WTC11 (cell line): Measurements from ENCODE around the gene CDK4. TPM values are rescaled to one million over a fixed set of nuclear protein-coding genes. Genes with fewer than 3 reads are reported as not detected.

Experiments used
- ATAC-seq: fragments of 200-7000 bp; cut with Tn5 transposase; 2 replicates; pipeline ENCODE4 v1.10.0; 2021; ENCODE audit warnings: mild to moderate bottlenecking, moderate library complexity
- CTCF ChIA-PET: fragments of 300-600 bp; sonication (Branson Sonifier 250); formaldehyde crosslinking; loops from one replicate; lab custom pipeline; 2021; ENCODE audit warnings: antibody characterized with exemption; lab: Charles Lee
- POLR2A ChIA-PET: fragments of 350-600 bp; sonication (Branson Sonifier 250); formaldehyde crosslinking; loops from one replicate; lab custom pipeline; 2021; ENCODE audit warnings: antibody characterized with exemption; lab: Charles Lee
- DNase-seq: peaks from one replicate; pipeline ENCODE4 v3.0.0; 2021; ENCODE audit warnings: low spot score
- H3K27ac Mint-ChIP-seq: 2 replicates; pipeline ENCODE4 v1.8.0; 2021; ENCODE audit warnings: mixed read lengths
- H3K27me3 Mint-ChIP-seq: 2 replicates; pipeline ENCODE4 v1.8.0; 2021; ENCODE audit warnings: low read depth, mild to moderate bottlenecking, moderate library complexity, mixed read lengths
- H3K36me3 Mint-ChIP-seq: 2 replicates; pipeline ENCODE4 v1.8.0; 2021; ENCODE audit warnings: mixed read lengths
- H3K4me1 Mint-ChIP-seq: 2 replicates; pipeline ENCODE4 v1.8.0; 2022; ENCODE audit warnings: mixed read lengths
- H3K4me3 Mint-ChIP-seq: 2 replicates; pipeline ENCODE4 v1.8.0; 2021; ENCODE audit warnings: mild to moderate bottlenecking, moderate library complexity, mixed read lengths
- H3K9me3 Mint-ChIP-seq: 2 replicates; pipeline ENCODE4 v1.8.0; 2021; ENCODE audit warnings: mixed read lengths
- ATF1 ChIP-seq: sonication (generic); formaldehyde crosslinking; IDR thresholded peaks from 2 replicates; pipeline ENCODE4 v1.8.1; 2023; ENCODE audit warnings: mild to moderate bottlenecking, moderate library complexity, missing genetic modification reagents
- CBFB ChIP-seq: sonication (generic); formaldehyde crosslinking; IDR thresholded peaks from 2 replicates; pipeline ENCODE4 v1.8.1; 2022; ENCODE audit warnings: mild to moderate bottlenecking, low read depth, missing genetic modification reagents
- ESRRA ChIP-seq: sonication (generic); formaldehyde crosslinking; IDR thresholded peaks from 2 replicates; pipeline ENCODE4 v1.8.1; 2022; ENCODE audit warnings: mild to moderate bottlenecking, missing genetic modification reagents, borderline replicate concordance
- ETV6 ChIP-seq: sonication (generic); formaldehyde crosslinking; IDR thresholded peaks from 2 replicates; pipeline ENCODE4 v1.8.1; 2022; ENCODE audit warnings: mild to moderate bottlenecking, missing genetic modification reagents
- GRHL2 ChIP-seq: fragments of 250-450 bp; sonication (Bioruptor Pico); IDR thresholded peaks from 2 replicates; pipeline ENCODE4 v1.8.0; 2022; ENCODE audit warnings: mild to moderate bottlenecking, moderate library complexity; ENCODE audit not compliant: insufficient replicate concordance, severe bottlenecking
- IRF2 ChIP-seq: sonication (generic); formaldehyde crosslinking; IDR thresholded peaks from 2 replicates; pipeline ENCODE4 v1.8.0; 2022; ENCODE audit warnings: low read depth, missing genetic modification reagents, borderline replicate concordance
- KAT7 ChIP-seq: sonication (generic); formaldehyde crosslinking; IDR thresholded peaks from 2 replicates; pipeline ENCODE4 v1.8.1; 2023; ENCODE audit warnings: missing genetic modification reagents, mild to moderate bottlenecking, borderline replicate concordance
- MXD4 ChIP-seq: fragments of 250-450 bp; sonication (Bioruptor Pico); IDR thresholded peaks from 2 replicates; pipeline ENCODE4 v1.8.0; 2021; ENCODE audit warnings: mild to moderate bottlenecking, moderate library complexity, borderline replicate concordance
- NFE2L1 ChIP-seq: sonication (generic); formaldehyde crosslinking; IDR thresholded peaks from 2 replicates; pipeline ENCODE4 v1.8.1; 2023; ENCODE audit warnings: missing genetic modification reagents
- PRRX2 ChIP-seq: fragments of 250-450 bp; sonication (Bioruptor Pico); IDR thresholded peaks from 2 replicates; pipeline ENCODE4 v1.8.0; 2021; ENCODE audit warnings: mild to moderate bottlenecking
- RELA ChIP-seq: sonication (generic); formaldehyde crosslinking; IDR thresholded peaks from 2 replicates; pipeline ENCODE4 v1.8.1; 2022; ENCODE audit warnings: missing genetic modification reagents, mild to moderate bottlenecking, borderline replicate concordance
- SMAD4 ChIP-seq: sonication (generic); formaldehyde crosslinking; IDR thresholded peaks from 2 replicates; pipeline ENCODE4 v1.8.0; 2022; ENCODE audit warnings: mild to moderate bottlenecking, missing genetic modification reagents
- TP53 ChIP-seq: sonication (generic); formaldehyde crosslinking; IDR thresholded peaks from 2 replicates; pipeline ENCODE4 v1.8.1; 2023; ENCODE audit warnings: mild to moderate bottlenecking, missing genetic modification reagents
- ZNF138 ChIP-seq: sonication (generic); formaldehyde crosslinking; conservative IDR thresholded peaks from 2 replicates; pipeline ENCODE4 v1.8.1; 2022; ENCODE audit warnings: mild to moderate bottlenecking, moderate library complexity, missing genetic modification reagents
- ZNF263 ChIP-seq: sonication (generic); formaldehyde crosslinking; IDR thresholded peaks from 2 replicates; pipeline ENCODE4 v1.8.1; 2022; ENCODE audit warnings: low read depth, mild to moderate bottlenecking, moderate library complexity, missing genetic modification reagents
- ZNF396 ChIP-seq: fragments of 250-450 bp; sonication (Bioruptor Pico); IDR thresholded peaks from 2 replicates; pipeline ENCODE4 v1.8.0; 2021; ENCODE audit warnings: mild to moderate bottlenecking, moderate library complexity, borderline replicate concordance
- ZNF416 ChIP-seq: fragments of 250-450 bp; sonication (Bioruptor Pico); IDR thresholded peaks from 2 replicates; pipeline ENCODE4 v1.9.0; 2021; ENCODE audit warnings: mild to moderate bottlenecking, inconsistent platforms
- ZNF671 ChIP-seq: fragments of 250-450 bp; sonication (Bioruptor Pico); IDR thresholded peaks from 2 replicates; pipeline ENCODE4 v1.8.0; 2021; ENCODE audit warnings: mild to moderate bottlenecking
- total RNA-seq: library from RNA; stranded (reverse); gene quantifications from 3 replicates; pipeline ENCODE4 v1.2.3, GENCODE V29; 2021
- TF ChIP-seq, protein P1 (sequence below): sonication (generic); formaldehyde crosslinking; IDR thresholded peaks from 2 replicates; pipeline ENCODE4 v1.8.0; 2022; ENCODE audit warnings: mild to moderate bottlenecking, missing genetic modification reagents
- TF ChIP-seq, protein P2 (sequence below): sonication (generic); formaldehyde crosslinking; IDR thresholded peaks from 2 replicates; pipeline ENCODE4 v1.8.0; 2023; ENCODE audit warnings: mild to moderate bottlenecking, missing genetic modification reagents
- TF ChIP-seq, protein P3 (sequence below): fragments of 250-450 bp; sonication (Bioruptor Pico); IDR thresholded peaks from 2 replicates; pipeline ENCODE4 v1.9.0; 2021; ENCODE audit warnings: mild to moderate bottlenecking
- TF ChIP-seq, protein P4 (sequence below): fragments of 250-450 bp; sonication (Bioruptor Pico); IDR thresholded peaks from 2 replicates; pipeline ENCODE4 v1.9.0; 2021; ENCODE audit warnings: mild to moderate bottlenecking, borderline replicate concordance

The CDK4 gene
- total RNA-seq, 1 experiment from 2014 or later = 152 TPM

DNA sequence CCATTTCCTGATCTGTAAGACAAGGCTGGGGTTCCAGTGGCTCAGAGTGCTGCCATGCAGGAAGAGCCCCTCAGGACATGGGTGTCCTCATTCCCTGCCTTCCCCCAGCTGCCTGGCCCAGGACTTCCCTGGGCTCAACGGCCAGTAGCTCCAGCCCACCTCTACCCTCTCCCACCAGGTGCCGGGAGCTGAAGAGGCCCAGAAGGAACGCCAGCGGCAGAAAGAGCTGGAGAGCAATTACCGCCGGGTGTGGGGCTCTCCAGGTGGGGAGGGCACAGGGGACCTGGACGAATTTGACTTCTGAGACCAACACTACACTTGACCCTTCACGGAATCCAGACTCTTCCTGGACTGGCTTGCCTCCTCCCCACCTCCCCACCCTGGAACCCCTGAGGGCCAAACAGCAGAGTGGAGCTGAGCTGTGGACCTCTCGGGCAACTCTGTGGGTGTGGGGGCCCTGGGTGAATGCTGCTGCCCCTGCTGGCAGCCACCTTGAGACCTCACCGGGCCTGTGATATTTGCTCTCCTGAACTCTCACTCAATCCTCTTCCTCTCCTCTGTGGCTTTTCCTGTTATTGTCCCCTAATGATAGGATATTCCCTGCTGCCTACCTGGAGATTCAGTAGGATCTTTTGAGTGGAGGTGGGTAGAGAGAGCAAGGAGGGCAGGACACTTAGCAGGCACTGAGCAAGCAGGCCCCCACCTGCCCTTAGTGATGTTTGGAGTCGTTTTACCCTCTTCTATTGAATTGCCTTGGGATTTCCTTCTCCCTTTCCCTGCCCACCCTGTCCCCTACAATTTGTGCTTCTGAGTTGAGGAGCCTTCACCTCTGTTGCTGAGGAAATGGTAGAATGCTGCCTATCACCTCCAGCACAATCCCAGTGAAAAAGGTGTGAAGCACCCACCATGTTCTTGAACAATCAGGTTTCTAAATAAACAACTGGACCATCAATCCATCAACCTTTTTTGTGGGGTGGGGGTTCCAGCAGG, 31.2 kb downstream of the CDK4 start (continued):
- TF ChIP-seq, protein P1, sequence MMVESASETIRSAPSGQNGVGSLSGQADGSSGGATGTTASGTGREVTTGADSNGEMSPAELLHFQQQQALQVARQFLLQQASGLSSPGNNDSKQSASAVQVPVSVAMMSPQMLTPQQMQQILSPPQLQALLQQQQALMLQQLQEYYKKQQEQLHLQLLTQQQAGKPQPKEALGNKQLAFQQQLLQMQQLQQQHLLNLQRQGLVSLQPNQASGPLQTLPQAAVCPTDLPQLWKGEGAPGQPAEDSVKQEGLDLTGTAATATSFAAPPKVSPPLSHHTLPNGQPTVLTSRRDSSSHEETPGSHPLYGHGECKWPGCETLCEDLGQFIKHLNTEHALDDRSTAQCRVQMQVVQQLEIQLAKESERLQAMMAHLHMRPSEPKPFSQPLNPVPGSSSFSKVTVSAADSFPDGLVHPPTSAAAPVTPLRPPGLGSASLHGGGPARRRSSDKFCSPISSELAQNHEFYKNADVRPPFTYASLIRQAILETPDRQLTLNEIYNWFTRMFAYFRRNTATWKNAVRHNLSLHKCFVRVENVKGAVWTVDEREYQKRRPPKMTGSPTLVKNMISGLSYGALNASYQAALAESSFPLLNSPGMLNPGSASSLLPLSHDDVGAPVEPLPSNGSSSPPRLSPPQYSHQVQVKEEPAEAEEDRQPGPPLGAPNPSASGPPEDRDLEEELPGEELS (CRISPR knock-in tag) = no peak
- TF ChIP-seq IRF2 (CRISPR knock-in tag) (no peak), GRHL2 (CRISPR knock-in tag) (no peak)
- TF ChIP-seq, protein P2, sequence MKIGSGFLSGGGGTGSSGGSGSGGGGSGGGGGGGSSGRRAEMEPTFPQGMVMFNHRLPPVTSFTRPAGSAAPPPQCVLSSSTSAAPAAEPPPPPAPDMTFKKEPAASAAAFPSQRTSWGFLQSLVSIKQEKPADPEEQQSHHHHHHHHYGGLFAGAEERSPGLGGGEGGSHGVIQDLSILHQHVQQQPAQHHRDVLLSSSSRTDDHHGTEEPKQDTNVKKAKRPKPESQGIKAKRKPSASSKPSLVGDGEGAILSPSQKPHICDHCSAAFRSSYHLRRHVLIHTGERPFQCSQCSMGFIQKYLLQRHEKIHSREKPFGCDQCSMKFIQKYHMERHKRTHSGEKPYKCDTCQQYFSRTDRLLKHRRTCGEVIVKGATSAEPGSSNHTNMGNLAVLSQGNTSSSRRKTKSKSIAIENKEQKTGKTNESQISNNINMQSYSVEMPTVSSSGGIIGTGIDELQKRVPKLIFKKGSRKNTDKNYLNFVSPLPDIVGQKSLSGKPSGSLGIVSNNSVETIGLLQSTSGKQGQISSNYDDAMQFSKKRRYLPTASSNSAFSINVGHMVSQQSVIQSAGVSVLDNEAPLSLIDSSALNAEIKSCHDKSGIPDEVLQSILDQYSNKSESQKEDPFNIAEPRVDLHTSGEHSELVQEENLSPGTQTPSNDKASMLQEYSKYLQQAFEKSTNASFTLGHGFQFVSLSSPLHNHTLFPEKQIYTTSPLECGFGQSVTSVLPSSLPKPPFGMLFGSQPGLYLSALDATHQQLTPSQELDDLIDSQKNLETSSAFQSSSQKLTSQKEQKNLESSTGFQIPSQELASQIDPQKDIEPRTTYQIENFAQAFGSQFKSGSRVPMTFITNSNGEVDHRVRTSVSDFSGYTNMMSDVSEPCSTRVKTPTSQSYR (CRISPR knock-in tag) = no peak

DNA sequence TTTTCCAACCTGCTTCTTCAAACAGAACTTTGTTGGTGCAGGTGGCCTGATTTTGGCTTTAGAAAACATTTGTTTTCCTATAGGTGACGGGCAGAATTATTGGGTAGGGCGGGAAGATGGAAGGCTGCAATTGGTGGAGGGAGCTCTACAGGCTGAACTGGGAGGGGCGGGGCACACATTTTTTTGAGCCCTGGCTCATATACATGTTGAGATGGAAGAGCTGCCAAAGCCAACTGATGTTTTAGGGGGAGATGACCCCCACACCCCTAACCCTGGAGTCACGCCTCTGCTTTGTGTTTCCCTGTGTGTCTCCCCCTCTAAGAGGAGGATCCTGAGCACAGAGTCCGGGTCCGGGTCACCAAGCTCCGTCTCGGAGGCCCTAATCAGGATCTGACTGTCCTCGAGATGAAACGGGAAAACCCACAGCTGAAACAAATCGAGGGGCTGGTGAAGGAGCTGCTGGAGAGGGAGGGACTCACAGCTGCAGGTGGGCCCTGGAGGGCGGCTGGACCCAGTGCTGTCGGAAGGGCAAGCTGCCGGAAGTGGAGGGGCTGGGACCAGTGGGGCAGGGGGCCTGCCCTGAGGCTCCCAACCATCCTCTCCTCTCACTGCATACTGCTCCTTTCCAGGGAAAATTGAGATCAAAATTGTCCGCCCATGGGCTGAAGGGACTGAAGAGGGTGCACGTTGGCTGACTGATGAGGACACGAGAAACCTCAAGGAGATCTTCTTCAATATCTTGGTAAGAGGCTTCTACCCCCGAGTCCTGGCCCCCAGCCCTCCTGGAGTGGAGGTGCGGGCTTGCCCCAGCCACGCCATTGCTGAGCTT, 32.1 kb downstream of the CDK4 start:
- peaks cover 25% of the 10 kb centered on the region for H3K27me3 Mint-ChIP-seq
- H3K4me1 Mint-ChIP-seq = no peaks in the 10 kb centered on the region
- DNase-seq (no peak), ATAC-seq (no peak)
- no peak for TF ChIP-seq RELA (CRISPR knock-in tag)
- TF ChIP-seq KAT7 (CRISPR knock-in tag) = no peak
- TF ChIP-seq ATF1 = no peak
- TF ChIP-seq ZNF416 (CRISPR knock-in tag) = no peak
- no peak for TF ChIP-seq ESRRA (CRISPR knock-in tag)
- TF ChIP-seq TP53 (CRISPR knock-in tag) = no peak
- no peak for TF ChIP-seq CBFB (CRISPR knock-in tag)
- no peak for TF ChIP-seq SMAD4 (CRISPR knock-in tag)
- TF ChIP-seq ZNF396 = no peak
- TF ChIP-seq ZNF671 (CRISPR knock-in tag) = no peak
- no peak for TF ChIP-seq ETV6 (CRISPR knock-in tag)
- TF ChIP-seq ZNF138 (CRISPR knock-in tag) = no peak
- TF ChIP-seq, protein P3, sequence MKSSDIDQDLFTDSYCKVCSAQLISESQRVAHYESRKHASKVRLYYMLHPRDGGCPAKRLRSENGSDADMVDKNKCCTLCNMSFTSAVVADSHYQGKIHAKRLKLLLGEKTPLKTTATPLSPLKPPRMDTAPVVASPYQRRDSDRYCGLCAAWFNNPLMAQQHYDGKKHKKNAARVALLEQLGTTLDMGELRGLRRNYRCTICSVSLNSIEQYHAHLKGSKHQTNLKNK = no peak
- TF ChIP-seq, protein P4, sequence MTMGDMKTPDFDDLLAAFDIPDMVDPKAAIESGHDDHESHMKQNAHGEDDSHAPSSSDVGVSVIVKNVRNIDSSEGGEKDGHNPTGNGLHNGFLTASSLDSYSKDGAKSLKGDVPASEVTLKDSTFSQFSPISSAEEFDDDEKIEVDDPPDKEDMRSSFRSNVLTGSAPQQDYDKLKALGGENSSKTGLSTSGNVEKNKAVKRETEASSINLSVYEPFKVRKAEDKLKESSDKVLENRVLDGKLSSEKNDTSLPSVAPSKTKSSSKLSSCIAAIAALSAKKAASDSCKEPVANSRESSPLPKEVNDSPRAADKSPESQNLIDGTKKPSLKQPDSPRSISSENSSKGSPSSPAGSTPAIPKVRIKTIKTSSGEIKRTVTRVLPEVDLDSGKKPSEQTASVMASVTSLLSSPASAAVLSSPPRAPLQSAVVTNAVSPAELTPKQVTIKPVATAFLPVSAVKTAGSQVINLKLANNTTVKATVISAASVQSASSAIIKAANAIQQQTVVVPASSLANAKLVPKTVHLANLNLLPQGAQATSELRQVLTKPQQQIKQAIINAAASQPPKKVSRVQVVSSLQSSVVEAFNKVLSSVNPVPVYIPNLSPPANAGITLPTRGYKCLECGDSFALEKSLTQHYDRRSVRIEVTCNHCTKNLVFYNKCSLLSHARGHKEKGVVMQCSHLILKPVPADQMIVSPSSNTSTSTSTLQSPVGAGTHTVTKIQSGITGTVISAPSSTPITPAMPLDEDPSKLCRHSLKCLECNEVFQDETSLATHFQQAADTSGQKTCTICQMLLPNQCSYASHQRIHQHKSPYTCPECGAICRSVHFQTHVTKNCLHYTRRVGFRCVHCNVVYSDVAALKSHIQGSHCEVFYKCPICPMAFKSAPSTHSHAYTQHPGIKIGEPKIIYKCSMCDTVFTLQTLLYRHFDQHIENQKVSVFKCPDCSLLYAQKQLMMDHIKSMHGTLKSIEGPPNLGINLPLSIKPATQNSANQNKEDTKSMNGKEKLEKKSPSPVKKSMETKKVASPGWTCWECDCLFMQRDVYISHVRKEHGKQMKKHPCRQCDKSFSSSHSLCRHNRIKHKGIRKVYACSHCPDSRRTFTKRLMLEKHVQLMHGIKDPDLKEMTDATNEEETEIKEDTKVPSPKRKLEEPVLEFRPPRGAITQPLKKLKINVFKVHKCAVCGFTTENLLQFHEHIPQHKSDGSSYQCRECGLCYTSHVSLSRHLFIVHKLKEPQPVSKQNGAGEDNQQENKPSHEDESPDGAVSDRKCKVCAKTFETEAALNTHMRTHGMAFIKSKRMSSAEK (CRISPR knock-in tag) = no peak
- no peak for TF ChIP-seq MXD4 (CRISPR knock-in tag)
- no peak for TF ChIP-seq IRF2 (CRISPR knock-in tag)
- no peak for TF ChIP-seq ZNF263 (CRISPR knock-in tag)
- TF ChIP-seq NFE2L1 (CRISPR knock-in tag) = no peak
- no peak for TF ChIP-seq PRRX2 (CRISPR knock-in tag)
- CTCF ChIA-PET = interaction anchor here (0.7 to 2.4 kb wide), 6 partner anchors 17 to 87 kb away, joined by 3 to 6 read pairs (median 3); partner anchors contain the start of genes B4GALNT1, EEF1AKMT3 and OS9
- no peak overlapping the region for H3K27ac Mint-ChIP-seq
- H3K4me3 Mint-ChIP-seq = no peak overlapping the region
- peaks cover 16% of the 10 kb centered on the region for H3K36me3 Mint-ChIP-seq
- POLR2A ChIA-PET = no interaction called here
- no peaks in the 10 kb centered on the region for H3K9me3 Mint-ChIP-seq
